Measurements from ENCODE around the gene BRAT1. TPM values are rescaled to one million over a fixed set of nuclear protein-coding genes. Genes with fewer than 3 reads are reported as not detected.

The BRAT1 gene
- total and polyA plus RNA-seq, 7 experiments from 2014 or later, result 23.4 to 58.9 (median 37.0) TPM

- H3K4me1 ChIP-seq (ENCODE audit: control insufficient read depth in 2 of 2, insufficient read depth in 2 of 2, low read length in 2 of 2), result peaks cover 42 to 48% of the 10 kb centered on the region in 2 donors
- H3K36me3 Mint-ChIP-seq, result no peaks in the 10 kb centered on the region
- ATAC-seq, result no peak
- H3K27ac ChIP-seq (ENCODE audit: low read depth, low read length), result no peak overlapping the region
- H3K27me3 ChIP-seq (ENCODE audit: control insufficient read depth in 2 of 2, insufficient read depth in 2 of 2, low read length in 2 of 2), result no peaks in the 10 kb centered on the region
- H3K36me3 ChIP-seq (ENCODE audit: control insufficient read depth in 2 of 3, insufficient read depth in 3 of 3, low read length in 3 of 3), result no peaks in the 10 kb centered on the region
- CTCF ChIA-PET, result no interaction called here
- H3K9me3 ChIP-seq (ENCODE audit: control insufficient read depth in 2 of 3, low read length in 3 of 3), result no peaks in the 10 kb centered on the region
- intact Hi-C loops (cut with micrococcal nuclease), result no loop called here
- POLR2A ChIA-PET, result interaction anchor here (0.6 to 9.2 kb wide), 3 partner anchors 9 to 322 kb away, joined by 4 to 401 read pairs (median 4); partner anchors contain the start of gene LFNG
- no peak overlapping the region for H3K4me3 ChIP-seq (ENCODE audit: low read length)
- H3K4me1 Mint-ChIP-seq, result peaks cover 20 to 53% (median 36%) of the 10 kb centered on the region in 7 donors
- H3K27me3 Mint-ChIP-seq, result peaks cover 0 to 11% (median 0%) of the 10 kb centered on the region in 5 donors
- H3K9me3 Mint-ChIP-seq, result peaks cover 0 to 3% (median 0%) of the 10 kb centered on the region in 11 donors
- no peak for DNase-seq
- no peak overlapping the region for H3K4me3 Mint-ChIP-seq
- no peak overlapping the region for H3K27ac Mint-ChIP-seq
Observed at GRCh38 chr7:2514473-2515423, 40.6 kb downstream of the BRAT1 start.

GRCh38 chr7:2513702-2514101 is 41.6 kb downstream of the BRAT1 start:
- no peak for DNase-seq
- Mint-ChIP-seq H3K9me3 (peaks cover 0 to 3% (median 0%) of the 10 kb centered on the region in 11 donors), H3K27ac (peak overlapping the region in 1 of 9 donors; percentile 99), H3K36me3 (no peaks in the 10 kb centered on the region), H3K4me1 (peaks cover 29 to 64% (median 43%) of the 10 kb centered on the region in 7 donors), H3K27me3 (peaks cover 0 to 11% (median 0%) of the 10 kb centered on the region in 5 donors), H3K4me3 (no peak overlapping the region)
- Histone ChIP-seq H3K4me3 (ENCODE audit: low read length) (no peak overlapping the region), H3K36me3 (ENCODE audit: control insufficient read depth in 2 of 3, insufficient read depth in 3 of 3, low read length in 3 of 3) (no peaks in the 10 kb centered on the region), H3K27me3 (ENCODE audit: control insufficient read depth in 2 of 2, insufficient read depth in 2 of 2, low read length in 2 of 2) (no peaks in the 10 kb centered on the region), H3K9me3 (ENCODE audit: control insufficient read depth in 2 of 3, low read length in 3 of 3) (no peaks in the 10 kb centered on the region), H3K4me1 (ENCODE audit: control insufficient read depth in 2 of 2, insufficient read depth in 2 of 2, low read length in 2 of 2) (peaks cover 52 to 59% of the 10 kb centered on the region in 2 donors), H3K27ac (ENCODE audit: low read depth, low read length) (no peak overlapping the region)
- intact Hi-C loops (cut with micrococcal nuclease), result no loop called here
- ChIA-PET CTCF (no interaction called here), POLR2A (interaction anchor here (9.2 kb wide), 1 partner anchor 10 kb away, joined by 401 read pairs; the partner anchor contains the start of gene LFNG)
- ATAC-seq, result no peak

DNA sequence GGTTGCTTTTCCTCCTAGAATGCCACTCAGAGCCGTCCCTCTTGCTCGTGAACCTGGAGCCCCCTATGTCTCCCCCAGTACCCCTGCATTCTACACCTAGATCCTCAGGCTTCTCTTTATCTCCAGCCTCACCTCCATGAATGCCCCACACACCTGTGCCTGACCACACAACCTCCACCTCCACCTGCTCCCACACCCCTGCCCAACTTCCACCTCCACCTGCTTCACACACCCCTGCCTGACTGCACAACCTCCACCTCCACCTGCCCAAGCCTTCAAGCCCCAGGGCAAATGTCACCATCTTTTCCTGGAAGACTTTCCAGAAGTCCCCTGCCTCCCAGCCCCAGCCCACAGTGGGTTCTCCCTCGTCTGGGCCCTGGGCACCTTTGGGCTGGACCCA is 42.6 kb downstream of the BRAT1 start:
- H3K4me1 Mint-ChIP-seq, result peaks cover 36 to 65% (median 44%) of the 10 kb centered on the region in 7 donors

DNA sequence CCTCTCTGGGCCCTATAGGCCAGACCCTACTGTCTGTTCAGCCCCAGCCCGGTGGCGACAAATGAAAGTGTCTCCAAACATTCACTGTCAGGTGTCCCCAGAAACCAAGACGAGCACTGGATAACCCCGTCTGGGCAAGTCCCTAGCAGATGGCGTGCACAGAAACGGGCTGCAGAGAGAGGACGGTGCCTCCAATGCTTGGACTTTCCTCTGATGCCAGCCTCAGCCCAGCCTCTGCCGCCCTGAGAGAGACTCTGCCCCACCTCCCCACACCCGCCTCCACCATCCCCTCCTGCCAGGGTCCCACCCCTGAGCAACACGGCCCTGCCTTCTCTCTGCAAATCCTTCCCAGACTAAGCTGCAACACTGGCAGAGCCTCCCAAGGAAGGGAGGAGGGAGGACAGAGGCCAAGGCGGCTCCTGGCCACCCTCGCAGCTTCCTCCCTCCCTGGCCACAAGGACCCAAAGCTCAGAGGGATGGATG is 43.1 kb downstream of the BRAT1 start:
- Histone ChIP-seq H3K4me1 (ENCODE audit: control insufficient read depth in 2 of 2, insufficient read depth in 2 of 2, low read length in 2 of 2) (peaks cover 58 to 66% of the 10 kb centered on the region in 2 donors), H3K9me3 (ENCODE audit: control insufficient read depth in 2 of 3, low read length in 3 of 3) (no peaks in the 10 kb centered on the region), H3K27ac (ENCODE audit: low read depth, low read length) (peak overlapping the region; percentile 87), H3K36me3 (ENCODE audit: control insufficient read depth in 2 of 3, insufficient read depth in 3 of 3, low read length in 3 of 3) (no peaks in the 10 kb centered on the region), H3K4me3 (ENCODE audit: low read length) (peak overlapping the region; percentile 63), H3K27me3 (ENCODE audit: control insufficient read depth in 2 of 2, insufficient read depth in 2 of 2, low read length in 2 of 2) (no peaks in the 10 kb centered on the region)
- no peaks in the 10 kb centered on the region for H3K36me3 Mint-ChIP-seq
- peak overlapping the region in 9 of 10 donors; percentile 73 to 86 (median 84) for H3K4me3 Mint-ChIP-seq
- peaks cover 0 to 1% (median 0%) of the 10 kb centered on the region in 11 donors for H3K9me3 Mint-ChIP-seq
- DNase-seq, result peak in 1 of 9 donors; percentile 59
- H3K4me1 Mint-ChIP-seq, result peaks cover 36 to 62% (median 42%) of the 10 kb centered on the region in 7 donors
- POLR2A ChIA-PET, result interaction anchor here (0.7 to 9.2 kb wide), 4 partner anchors 12 to 61 kb away, joined by 3 to 401 read pairs (median 10); partner anchors contain the start of genes BRAT1 and LFNG
- intact Hi-C loops (cut with micrococcal nuclease), result no loop called here
- peaks cover 0 to 3% (median 0%) of the 10 kb centered on the region in 5 donors for H3K27me3 Mint-ChIP-seq
- ATAC-seq, result no peak
- H3K27ac Mint-ChIP-seq, result peak overlapping the region in 7 of 9 donors; percentile 87 to 99 (median 97)
- CTCF ChIA-PET, result no interaction called here

More for the DNA sequence above, 42.6 kb downstream of the BRAT1 start:
- ChIA-PET CTCF (no interaction called here), POLR2A (interaction anchor here (0.7 to 9.2 kb wide), 4 partner anchors 11 to 61 kb away, joined by 3 to 401 read pairs (median 10); partner anchors contain the start of genes BRAT1 and LFNG)
- intact Hi-C loops (cut with micrococcal nuclease), result no loop called here
- peak overlapping the region in 9 of 10 donors; percentile 49 to 86 (median 84) for H3K4me3 Mint-ChIP-seq
- H3K36me3 Mint-ChIP-seq, result no peaks in the 10 kb centered on the region
- Histone ChIP-seq H3K36me3 (ENCODE audit: control insufficient read depth in 2 of 3, insufficient read depth in 3 of 3, low read length in 3 of 3) (no peaks in the 10 kb centered on the region), H3K4me3 (ENCODE audit: low read length) (no peak overlapping the region), H3K27me3 (ENCODE audit: control insufficient read depth in 2 of 2, insufficient read depth in 2 of 2, low read length in 2 of 2) (no peaks in the 10 kb centered on the region), H3K4me1 (ENCODE audit: control insufficient read depth in 2 of 2, insufficient read depth in 2 of 2, low read length in 2 of 2) (peaks cover 55 to 62% of the 10 kb centered on the region in 2 donors), H3K27ac (ENCODE audit: low read depth, low read length) (peak overlapping the region; percentile 87), H3K9me3 (ENCODE audit: control insufficient read depth in 2 of 3, low read length in 3 of 3) (no peaks in the 10 kb centered on the region)
- DNase-seq (no peak), ATAC-seq (no peak)
- peaks cover 0 to 7% (median 0%) of the 10 kb centered on the region in 5 donors for H3K27me3 Mint-ChIP-seq
- peak overlapping the region in 7 of 9 donors; percentile 68 to 99 (median 97) for H3K27ac Mint-ChIP-seq
- peaks cover 0 to 1% (median 0%) of the 10 kb centered on the region in 11 donors for H3K9me3 Mint-ChIP-seq

DNA sequence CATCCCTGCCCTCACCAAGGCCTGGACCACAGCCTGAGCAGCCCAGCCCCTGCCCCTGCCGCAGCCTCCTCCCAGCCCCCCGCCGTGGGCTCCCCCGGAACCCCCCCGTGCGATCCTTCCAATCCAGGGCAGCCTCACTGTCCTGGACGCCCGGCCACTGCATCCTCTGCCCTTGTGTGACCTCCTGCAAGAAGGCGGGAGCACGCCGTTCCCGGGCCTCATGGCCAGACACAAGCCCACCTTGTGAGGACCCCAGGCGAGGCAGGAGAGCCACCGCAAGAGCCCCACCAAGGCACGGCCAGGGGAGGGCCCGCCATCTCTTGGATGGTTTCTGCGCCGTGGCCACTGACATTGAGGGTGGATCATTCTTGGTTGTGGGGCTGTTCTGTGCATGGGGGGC is 43.6 kb downstream of the BRAT1 start:
- no peaks in the 10 kb centered on the region for H3K27me3 Mint-ChIP-seq
- ChIA-PET CTCF (interaction anchor here (0.6 to 1.6 kb wide), 3 partner anchors 9 to 101 kb away, joined by 3 to 5 read pairs (median 3); no protein-coding TSS in a partner anchor), POLR2A (interaction anchor here (0.7 to 9.2 kb wide), 9 partner anchors 10 to 119 kb away, joined by 3 to 401 read pairs (median 4); partner anchors contain the start of genes BRAT1, IQCE, LFNG and TTYH3)
- ATAC-seq (no peak), DNase-seq (no peak)
- no peaks in the 10 kb centered on the region for H3K36me3 ChIP-seq (ENCODE audit: control insufficient read depth in 2 of 3, insufficient read depth in 3 of 3, low read length in 3 of 3)
- H3K4me1 ChIP-seq (ENCODE audit: control insufficient read depth in 2 of 2, insufficient read depth in 2 of 2, low read length in 2 of 2), result peaks cover 58 to 66% of the 10 kb centered on the region in 2 donors
- H3K27me3 ChIP-seq (ENCODE audit: control insufficient read depth in 2 of 2, insufficient read depth in 2 of 2, low read length in 2 of 2), result no peaks in the 10 kb centered on the region
- intact Hi-C loops (cut with micrococcal nuclease), result loop anchor here (1.0 kb wide), 2 partner anchors 8 to 120 kb away; partner anchors contain the start of genes LFNG (in 2 of the 2) and TTYH3 (in 1 of the 2)
- peak overlapping the region; percentile 87 for H3K27ac ChIP-seq (ENCODE audit: low read depth, low read length)
- H3K36me3 Mint-ChIP-seq, result no peaks in the 10 kb centered on the region
- H3K4me3 Mint-ChIP-seq, result peak overlapping the region in 9 of 10 donors; percentile 73 to 86 (median 84)
- peak overlapping the region; percentile 63 for H3K4me3 ChIP-seq (ENCODE audit: low read length)
- no peaks in the 10 kb centered on the region for H3K9me3 ChIP-seq (ENCODE audit: control insufficient read depth in 2 of 3, low read length in 3 of 3)
- peaks cover 0 to 1% (median 0%) of the 10 kb centered on the region in 11 donors for H3K9me3 Mint-ChIP-seq
- H3K4me1 Mint-ChIP-seq, result peaks cover 36 to 59% (median 42%) of the 10 kb centered on the region in 7 donors
- H3K27ac Mint-ChIP-seq, result peak overlapping the region in 7 of 9 donors; percentile 87 to 99 (median 97)

Measured in naive thymus-derived CD4-positive, alpha-beta T cell (primary cell).